HEK293 (cell line): ENCODE results near the gene B4GALNT3.

Experiments used
- ELK4 ChIP-seq: IDR thresholded peaks from 2 replicates; pipeline ENCODE4 v1.6.1; 2011; ENCODE audit warnings: mild to moderate bottlenecking, low read depth, low read length, borderline replicate concordance
- GLIS2 ChIP-seq: fragments of 450-650 bp; formaldehyde crosslinking; IDR thresholded peaks from 2 replicates; pipeline ENCODE4 v1.5.1; 2016; ENCODE audit warnings: missing biosample characterization, missing genetic modification characterization
- MEIS1 ChIP-seq: sonication (generic); formaldehyde crosslinking; IDR thresholded peaks from 2 replicates; pipeline ENCODE4 v1.8.1; 2022; ENCODE audit warnings: missing genetic modification reagents, mild to moderate bottlenecking, borderline replicate concordance
- OVOL3 ChIP-seq: fragments of 450-650 bp; formaldehyde crosslinking; IDR thresholded peaks from 2 replicates; pipeline ENCODE4 v1.5.1; 2016; ENCODE audit warnings: missing biosample characterization, missing genetic modification characterization
- REPIN1 ChIP-seq: fragments of 450-650 bp; formaldehyde crosslinking; IDR thresholded peaks from 2 replicates; pipeline ENCODE4 v1.5.1; 2017; ENCODE audit warnings: missing biosample characterization, missing genetic modification characterization, low read depth
- YY2 ChIP-seq: fragments of 450-650 bp; formaldehyde crosslinking; IDR thresholded peaks from 2 replicates; pipeline ENCODE4 v1.5.1; 2016; ENCODE audit warnings: missing biosample characterization, missing genetic modification characterization
- ZBTB10 ChIP-seq: fragments of 450-650 bp; formaldehyde crosslinking; IDR thresholded peaks from 2 replicates; pipeline ENCODE4 v1.5.1; 2016; ENCODE audit warnings: missing biosample characterization, missing genetic modification characterization
- ZFP69B ChIP-seq: fragments of 450-650 bp; formaldehyde crosslinking; IDR thresholded peaks from 2 replicates; pipeline ENCODE4 v1.5.1; 2016; ENCODE audit warnings: missing biosample characterization, missing genetic modification characterization
- ZNF121 ChIP-seq: fragments of 450-650 bp; formaldehyde crosslinking; IDR thresholded peaks from 2 replicates; pipeline ENCODE4 v1.5.1; 2016; ENCODE audit warnings: missing biosample characterization, missing genetic modification characterization
- ZNF138 ChIP-seq: fragments of 450-650 bp; formaldehyde crosslinking; IDR thresholded peaks from 2 replicates; pipeline ENCODE4 v1.5.1; 2016; ENCODE audit warnings: missing biosample characterization, missing genetic modification characterization, borderline replicate concordance
- ZNF146 ChIP-seq: fragments of 450-650 bp; formaldehyde crosslinking; IDR thresholded peaks from 2 replicates; pipeline ENCODE4 v1.5.1; 2016; ENCODE audit warnings: missing biosample characterization, missing genetic modification characterization
- ZNF155 ChIP-seq: fragments of 450-650 bp; formaldehyde crosslinking; IDR thresholded peaks from 2 replicates; pipeline ENCODE4 v1.5.1; 2016; ENCODE audit warnings: missing biosample characterization, missing genetic modification characterization
- ZNF16 ChIP-seq: fragments of 450-650 bp; formaldehyde crosslinking; IDR thresholded peaks from 2 replicates; pipeline ENCODE4 v1.5.1; 2016; ENCODE audit warnings: low read depth, missing biosample characterization, missing genetic modification characterization
- ZNF211 ChIP-seq: fragments of 450-650 bp; formaldehyde crosslinking; IDR thresholded peaks from 2 replicates; pipeline ENCODE4 v1.5.1; 2016; ENCODE audit warnings: low read depth, missing biosample characterization, missing genetic modification characterization
- ZNF223 ChIP-seq: fragments of 450-650 bp; formaldehyde crosslinking; IDR thresholded peaks from 2 replicates; pipeline ENCODE4 v1.5.1; 2016; ENCODE audit warnings: missing biosample characterization, missing genetic modification characterization
- ZNF302 ChIP-seq: fragments of 450-650 bp; formaldehyde crosslinking; IDR thresholded peaks from 2 replicates; pipeline ENCODE4 v1.5.1; 2016; ENCODE audit warnings: missing biosample characterization, missing genetic modification characterization, low read depth
- ZNF311 ChIP-seq: fragments of 450-650 bp; formaldehyde crosslinking; IDR thresholded peaks from 2 replicates; pipeline ENCODE4 v1.5.1; 2017; ENCODE audit warnings: missing biosample characterization, missing genetic modification characterization, borderline replicate concordance
- ZNF350 ChIP-seq: fragments of 450-650 bp; formaldehyde crosslinking; IDR thresholded peaks from 2 replicates; pipeline ENCODE4 v1.5.0; 2017; ENCODE audit warnings: missing biosample characterization, mild to moderate bottlenecking, missing genetic modification characterization
- ZNF354C ChIP-seq: fragments of 450-650 bp; formaldehyde crosslinking; IDR thresholded peaks from 2 replicates; pipeline ENCODE4 v1.5.1; 2016; ENCODE audit warnings: missing biosample characterization, missing genetic modification characterization, low read depth, borderline replicate concordance
- ZNF37A ChIP-seq: fragments of 450-650 bp; IDR thresholded peaks from 2 replicates; pipeline ENCODE4 v1.5.1; 2018; ENCODE audit warnings: missing biosample characterization, missing genetic modification characterization
- ZNF549 ChIP-seq: fragments of 450-650 bp; IDR thresholded peaks from 2 replicates; pipeline ENCODE4 v1.5.1; 2018; ENCODE audit warnings: missing biosample characterization, missing genetic modification characterization, mild to moderate bottlenecking, inconsistent platforms, moderate library complexity
- ZNF580 ChIP-seq: fragments of 450-650 bp; formaldehyde crosslinking; IDR thresholded peaks from 2 replicates; pipeline ENCODE4 v1.5.1; 2016; ENCODE audit warnings: missing biosample characterization, missing genetic modification characterization
- ZNF596 ChIP-seq: fragments of 450-650 bp; IDR thresholded peaks from 2 replicates; pipeline ENCODE4 v1.5.0; 2018; ENCODE audit warnings: missing biosample characterization, mild to moderate bottlenecking, missing genetic modification characterization, moderate library complexity
- ZNF626 ChIP-seq: fragments of 450-650 bp; sonication (Bioruptor Pico); formaldehyde crosslinking; IDR thresholded peaks from 2 replicates; pipeline ENCODE4 v1.5.1; 2018; ENCODE audit warnings: missing biosample characterization, missing genetic modification characterization, inconsistent platforms
- ZNF692 ChIP-seq: fragments of 450-650 bp; formaldehyde crosslinking; IDR thresholded peaks from 2 replicates; pipeline ENCODE4 v1.5.1; 2016; ENCODE audit warnings: missing biosample characterization, missing genetic modification characterization
- ZNF707 ChIP-seq: fragments of 450-650 bp; formaldehyde crosslinking; IDR thresholded peaks from 2 replicates; pipeline ENCODE4 v1.5.1; 2016; ENCODE audit warnings: missing biosample characterization, missing genetic modification characterization
- ZNF76 ChIP-seq: fragments of 450-650 bp; formaldehyde crosslinking; IDR thresholded peaks from 2 replicates; pipeline ENCODE4; 2016; ENCODE audit warnings: low read depth, missing biosample characterization, missing genetic modification characterization, borderline replicate concordance
- ZNF785 ChIP-seq: fragments of 450-650 bp; formaldehyde crosslinking; IDR thresholded peaks from 2 replicates; pipeline ENCODE4 v1.5.1; 2016; ENCODE audit warnings: missing biosample characterization, missing genetic modification characterization
- ZNF792 ChIP-seq: fragments of 450-650 bp; formaldehyde crosslinking; IDR thresholded peaks from 2 replicates; pipeline ENCODE4 v1.5.1; 2016; ENCODE audit warnings: missing biosample characterization, missing genetic modification characterization
- ZSCAN4 ChIP-seq: fragments of 450-650 bp; formaldehyde crosslinking; IDR thresholded peaks from 2 replicates; pipeline ENCODE4 v1.5.1; 2017; ENCODE audit warnings: missing biosample characterization, missing genetic modification characterization
- ZXDB ChIP-seq: fragments of 450-650 bp; formaldehyde crosslinking; IDR thresholded peaks from 2 replicates; pipeline ENCODE4 v1.5.1; 2016; ENCODE audit warnings: missing biosample characterization, missing genetic modification characterization

The B4GALNT3 gene

GRCh38 chr12:569803-570434, 110.2 kb downstream of the B4GALNT3 start (continued):
- TF ChIP-seq ELK4 (no peak), ZNF354C (tag by site-specific recombination) (no peak), ZNF792 (tag by site-specific recombination) (no peak), ZSCAN4 (0 out of 2 replicates have a peak, but pooled peaks have one; percentile 22), ZNF76 (0 out of 2 replicates have a peak, but pooled peaks have one; percentile 29), ZNF121 (tag by site-specific recombination) (no peak), ZNF223 (peak; percentile 29; the same call in 1 of the 2 replicates), YY2 (no peak), ZNF138 (tag by site-specific recombination) (no peak), OVOL3 (no peak), ZNF37A (tag by site-specific recombination) (no peak), ZNF707 (tag by site-specific recombination) (no peak), ZNF155 (tag by site-specific recombination) (no peak), ZNF311 (tag by site-specific recombination) (no peak), GLIS2 (tag by site-specific recombination) (peak; percentile 99), ZNF146 (no peak), ZNF785 (tag by site-specific recombination) (no peak; the same call in 1 of the 2 replicates), REPIN1 (tag by site-specific recombination) (no peak), ZNF692 (tag by site-specific recombination) (peak; percentile 69; the same call in 1 of the 2 replicates), ZNF626 (tag by site-specific recombination) (no peak), ZNF302 (no peak), ZNF211 (tag by site-specific recombination) (no peak), ZFP69B (tag by site-specific recombination) (peak; percentile 60), ZNF580 (tag by site-specific recombination) (0 out of 2 replicates have a peak, but pooled peaks have one; percentile 53), ZBTB10 (tag by site-specific recombination) (peak; percentile 96), MEIS1 (CRISPR knock-in tag) (no peak), ZNF596 (tag by site-specific recombination) (no peak), ZXDB (tag by site-specific recombination) (peak; percentile 16; the same call in 1 of the 2 replicates), ZNF549 (no peak), ZNF350 (tag by site-specific recombination) (no peak), ZNF16 (no peak)
